GM10266 (cell line): ENCODE results near the gene TRPV5.

ENCODE experiments used
- DNase-seq: peaks from one replicate; pipeline ENCODE4 v3.0.0; 2012; ENCODE audit errors: extremely low spot score
- CTCF ChIP-seq: IDR thresholded peaks from 2 replicates; pipeline ENCODE4 v1.5.1; 2012; ENCODE audit warnings: mild to moderate bottlenecking, low read depth; ENCODE audit not compliant: control insufficient read depth, insufficient read depth; ENCODE audit errors: missing control alignments

TRPV5 gene

DNA sequence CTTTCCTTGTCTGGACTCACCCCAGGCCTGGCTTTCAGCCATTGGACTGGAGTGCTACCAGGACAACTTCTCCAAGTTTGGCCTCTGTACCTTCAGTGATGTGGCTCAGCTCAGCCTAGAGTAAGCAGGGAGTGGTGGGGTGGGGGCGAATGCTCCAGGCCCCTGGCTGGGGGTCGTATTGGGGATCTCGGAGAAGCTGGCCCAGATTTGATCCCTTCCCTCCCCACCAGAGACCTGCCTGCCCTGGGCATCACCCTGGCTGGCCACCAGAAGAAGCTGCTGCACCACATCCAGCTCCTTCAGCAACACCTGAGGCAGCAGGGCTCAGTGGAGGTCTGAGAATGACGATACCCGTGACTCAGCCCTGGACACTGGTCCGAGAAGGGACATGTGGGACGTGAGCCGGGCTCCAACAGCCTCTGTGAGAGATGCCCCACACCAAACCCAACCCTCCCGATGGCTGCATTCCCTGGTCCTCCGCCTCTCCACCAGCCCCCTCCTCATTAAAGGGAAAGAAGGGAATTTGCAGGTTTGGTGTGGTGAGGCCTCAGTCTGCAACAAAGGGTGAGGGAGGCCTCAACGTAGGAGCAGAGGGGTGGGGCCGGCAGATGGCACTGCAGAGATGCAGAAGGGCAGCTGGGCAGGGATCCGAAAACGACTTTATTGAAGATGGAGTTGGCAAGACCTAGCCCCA lies 62.8 kb downstream of the TRPV5 start:
- TF ChIP-seq CTCF, result no peak
- no peak for DNase-seq

- no peak for TF ChIP-seq CTCF
- no peak for DNase-seq
Measured at GRCh38 chr7:142870147-142870559, 63.4 kb downstream of the TRPV5 start.

DNA sequence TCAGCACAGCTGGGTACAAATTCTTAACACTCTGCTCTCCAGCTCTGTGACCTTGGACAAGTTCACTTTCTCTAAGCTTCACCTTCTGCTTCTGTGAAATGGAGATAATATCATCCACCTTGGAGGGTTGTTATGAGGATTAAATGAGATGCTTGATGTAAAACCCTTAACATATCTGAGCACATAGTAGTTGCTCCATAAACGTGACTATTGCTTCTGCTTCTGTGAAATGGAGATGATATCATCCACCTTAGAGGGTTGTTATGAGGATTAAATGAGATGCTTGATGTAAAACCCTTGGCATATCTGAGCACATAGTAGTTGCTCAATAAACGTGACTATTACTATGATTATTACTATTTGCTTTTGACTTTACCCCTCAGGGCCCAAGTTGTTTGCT lies 64.1 kb downstream of the TRPV5 start:
- no peak for DNase-seq
- TF ChIP-seq CTCF, result no peak

GRCh38 chr7:142868986-142869415 lies 64.5 kb downstream of the TRPV5 start:
- TF ChIP-seq CTCF, result no peak
- DNase-seq, result no peak

DNA sequence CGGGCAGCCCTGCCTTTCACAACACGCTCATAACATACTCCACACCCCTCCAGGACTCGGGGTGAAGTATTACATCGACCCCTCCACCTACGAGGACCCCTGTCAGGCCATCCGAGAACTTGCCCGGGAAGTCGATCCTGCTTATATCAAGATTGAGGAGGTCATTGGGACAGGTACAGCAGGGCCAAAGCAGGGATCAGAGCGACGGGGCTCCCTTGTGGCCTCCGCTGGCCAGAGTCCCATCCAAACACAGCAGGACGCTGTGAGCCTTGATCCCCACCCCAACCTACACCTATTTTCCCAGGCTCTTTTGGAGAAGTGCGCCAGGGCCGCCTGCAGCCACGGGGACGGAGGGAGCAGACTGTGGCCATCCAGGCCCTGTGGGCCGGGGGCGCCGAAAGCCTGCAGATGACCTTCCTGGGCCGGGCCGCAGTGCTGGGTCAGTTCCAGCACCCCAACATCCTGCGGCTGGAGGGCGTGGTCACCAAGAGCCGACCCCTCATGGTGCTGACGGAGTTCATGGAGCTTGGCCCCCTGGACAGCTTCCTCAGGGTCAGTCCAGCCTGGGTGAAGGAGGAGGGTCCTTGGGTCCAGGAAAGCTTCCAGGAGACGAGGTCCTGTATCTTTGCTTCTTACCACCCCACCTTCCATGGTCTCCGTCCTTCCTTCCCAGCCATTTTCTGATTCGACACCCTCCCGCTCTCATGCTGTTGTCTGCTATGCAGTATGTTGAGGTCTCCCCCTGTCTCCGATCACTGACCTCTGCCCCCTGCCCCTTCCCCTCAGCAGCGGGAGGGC lies 65.2 kb downstream of the TRPV5 start:
- DNase-seq, result no peak

GRCh38 chr7:142867398-142868187 lies 66.0 kb downstream of the TRPV5 start:
- TF ChIP-seq CTCF, result no peak
- DNase-seq, result no peak

More for the DNA sequence above, 65.2 kb downstream of the TRPV5 start:
- TF ChIP-seq CTCF, result no peak
